Upper lobe of left lung (tissue), 6 donors: ENCODE measurements around the gene TMEM132D. TPM values are rescaled to one million over a fixed set of nuclear protein-coding genes. Genes with fewer than 3 reads are reported as not detected.

Source experiments
- ATAC-seq, 2 donors: fragments of 200-7000 bp; cut with Tn5 transposase; one replicate each; pipeline ENCODE4 v1.9.1; 2022; ENCODE audit warnings: mild to moderate bottlenecking in 2 of 2, moderate library complexity in 2 of 2; ENCODE audit not compliant: low FRiP score in 2 of 2
- DNase-seq, 2 donors: peaks; one replicate each; pipeline ENCODE4 v3.0.0-alpha.2; 2019 to 2020
- H3K27ac ChIP-seq, 4 donors: fragments of 200-600 bp; sonication (generic); one replicate each; pipeline ENCODE4 v1.5.1; 2016 to 2019
- H3K27me3 ChIP-seq, 4 donors: fragments of 200-600 bp; sonication (generic); one replicate each; pipeline ENCODE4 v1.5.1; 2017 to 2019
- H3K36me3 ChIP-seq, 4 donors: fragments of 200-600 bp; sonication (generic); one replicate each; pipeline ENCODE4 v1.5.1; 2016 to 2019
- H3K4me1 ChIP-seq, 4 donors: fragments of 200-600 bp; sonication (generic); one replicate each; pipeline ENCODE4 v1.5.1; 2018 to 2019
- H3K4me3 ChIP-seq, 4 donors: fragments of 200-600 bp; sonication (generic); one replicate each; pipeline ENCODE4 v1.5.1; 2017 to 2019; ENCODE audit warnings: mild to moderate bottlenecking in 2 of 4, moderate library complexity in 1 of 4
- H3K9me3 ChIP-seq, 4 donors: fragments of 200-600 bp; sonication (generic); one replicate each; pipeline ENCODE4 v1.5.1; 2018 to 2019
- EP300 ChIP-seq, 4 donors: sonication (generic); formaldehyde crosslinking; IDR thresholded peaks; one replicate each; pipeline ENCODE4 v1.5.1; 2017; ENCODE audit warnings: antibody characterized with exemption in 4 of 4, control low read depth in 2 of 4
- POLR2A ChIP-seq, 4 donors: fragments of 450-650 bp; IDR thresholded peaks; one replicate each; pipeline ENCODE4 v1.5.1; 2016 to 2017; ENCODE audit warnings: antibody characterized with exemption in 4 of 4, mild to moderate bottlenecking in 2 of 4
- POLR2AphosphoS5 ChIP-seq, 2 donors: sonication (generic); formaldehyde crosslinking; IDR thresholded peaks; one replicate each; pipeline ENCODE4 v1.5.1; 2017; ENCODE audit warnings: antibody characterized with exemption in 2 of 2
- WGBS, 2 donors: methylation state at CpG; one replicate each; pipeline ENCODE4 v1.1.5; 2017 to 2018; 5-methylcytosine and 5-hydroxymethylcytosine counted together
- total RNA-seq, 6 donors: library from RNA; depleted of rRNA in 4 of 6; stranded (reverse); fragments of >200 nt in 4 of 6; gene quantifications; one replicate each; pipeline versions ENCODE4 v1.1.0 to v1.2.1, GENCODE V29; 2016 to 2021
- TF ChIP-seq, protein P1 (sequence below), 6 experiments: fragments of 450-650 bp in 4 of 6; fragments of 200-600 bp in 2 of 6; sonication (generic) in 2 of 6; IDR thresholded peaks; one replicate each; pipeline ENCODE4 v1.5.1; 2016 to 2019; ENCODE audit warnings: antibody characterized with exemption in 6 of 6
- donor health status: DM: no; HTN: no; CAD: no; lungs with moderate emphysema.
- donor health status: DM: no; HTN: yes; CAD: no; lungs with severe emphysema.

TMEM132D gene
- total RNA-seq, 6 donors from 2014 or later = 0.30 to 1.0 (median 0.79) TPM; not detected in 1

DNA sequence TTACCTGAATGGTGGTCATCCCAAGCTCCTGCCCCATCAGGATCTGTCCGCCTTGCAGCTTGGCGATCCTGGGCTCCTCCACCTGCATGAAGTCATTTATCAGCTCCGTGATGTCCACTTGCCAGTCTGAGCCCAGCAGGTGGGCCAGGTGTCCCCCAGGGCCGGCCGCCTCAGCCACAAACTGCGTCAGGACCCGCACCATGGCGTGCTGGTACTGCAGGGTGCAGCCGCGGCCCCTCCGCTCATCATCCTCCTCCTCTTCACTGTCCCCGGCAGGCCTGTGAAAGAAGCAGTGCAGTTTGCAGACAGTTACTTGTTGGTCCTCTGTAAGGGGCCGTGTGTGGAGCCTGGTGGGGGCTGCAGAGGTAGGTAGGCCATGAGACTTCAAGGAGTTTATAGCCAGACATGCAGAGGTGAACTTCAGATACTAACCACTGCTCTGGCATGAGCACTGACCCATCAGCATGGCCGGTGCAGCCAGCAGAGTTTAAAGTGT is 822.0 kb downstream of the TMEM132D start:
- WGBS, 2 donors = 85 to 86% methylated on average over 13 to 14 of the region's 14 CpGs
- no peaks in the 10 kb centered on the region for H3K36me3 ChIP-seq
- ATAC-seq = no peak
- no peaks in the 10 kb centered on the region for H3K27me3 ChIP-seq
- H3K4me3 ChIP-seq = no peak overlapping the region
- no peaks in the 10 kb centered on the region for H3K9me3 ChIP-seq
- DNase-seq = no peak
- TF ChIP-seq EP300 (IDR thresholded peaks at IDR 0.05) (no peak), POLR2AphosphoS5 (IDR thresholded peaks at IDR 0.05) (no peak), POLR2A (IDR thresholded peaks at IDR 0.05) (no peak)
- TF ChIP-seq, protein P1, sequence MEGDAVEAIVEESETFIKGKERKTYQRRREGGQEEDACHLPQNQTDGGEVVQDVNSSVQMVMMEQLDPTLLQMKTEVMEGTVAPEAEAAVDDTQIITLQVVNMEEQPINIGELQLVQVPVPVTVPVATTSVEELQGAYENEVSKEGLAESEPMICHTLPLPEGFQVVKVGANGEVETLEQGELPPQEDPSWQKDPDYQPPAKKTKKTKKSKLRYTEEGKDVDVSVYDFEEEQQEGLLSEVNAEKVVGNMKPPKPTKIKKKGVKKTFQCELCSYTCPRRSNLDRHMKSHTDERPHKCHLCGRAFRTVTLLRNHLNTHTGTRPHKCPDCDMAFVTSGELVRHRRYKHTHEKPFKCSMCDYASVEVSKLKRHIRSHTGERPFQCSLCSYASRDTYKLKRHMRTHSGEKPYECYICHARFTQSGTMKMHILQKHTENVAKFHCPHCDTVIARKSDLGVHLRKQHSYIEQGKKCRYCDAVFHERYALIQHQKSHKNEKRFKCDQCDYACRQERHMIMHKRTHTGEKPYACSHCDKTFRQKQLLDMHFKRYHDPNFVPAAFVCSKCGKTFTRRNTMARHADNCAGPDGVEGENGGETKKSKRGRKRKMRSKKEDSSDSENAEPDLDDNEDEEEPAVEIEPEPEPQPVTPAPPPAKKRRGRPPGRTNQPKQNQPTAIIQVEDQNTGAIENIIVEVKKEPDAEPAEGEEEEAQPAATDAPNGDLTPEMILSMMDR (IDR thresholded peaks at IDR 0.05) = no peak
- no peaks in the 10 kb centered on the region for H3K4me1 ChIP-seq
- H3K27ac ChIP-seq = no peak overlapping the region

DNA sequence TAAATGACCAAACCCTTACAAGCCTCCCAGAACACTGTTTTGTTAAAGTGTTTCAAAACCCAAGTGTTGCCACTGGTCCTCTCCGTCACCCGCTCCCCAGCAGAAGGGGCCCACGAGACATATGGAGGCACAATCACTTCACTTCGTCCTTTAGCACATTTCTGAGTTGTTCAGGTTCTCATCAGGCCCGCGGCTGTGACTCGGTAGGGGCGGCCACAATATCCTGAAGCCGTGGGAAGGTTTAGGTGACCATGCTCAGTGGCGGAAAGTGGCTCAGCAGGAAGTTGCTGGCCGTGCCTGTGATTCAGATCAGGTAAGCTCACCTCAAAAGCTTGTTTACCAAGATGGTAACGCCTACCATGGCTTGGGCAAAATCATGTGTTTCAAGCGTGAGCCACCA is 823.0 kb downstream of the TMEM132D start:
- TF ChIP-seq POLR2A (IDR thresholded peaks at IDR 0.05) (no peak), POLR2AphosphoS5 (IDR thresholded peaks at IDR 0.05) (no peak), EP300 (IDR thresholded peaks at IDR 0.05) (no peak)
- TF ChIP-seq, protein P1 (IDR thresholded peaks at IDR 0.05) = no peak
- Histone ChIP-seq H3K4me1 (no peaks in the 10 kb centered on the region), H3K4me3 (no peak overlapping the region), H3K9me3 (no peaks in the 10 kb centered on the region), H3K27ac (no peak overlapping the region), H3K36me3 (no peaks in the 10 kb centered on the region), H3K27me3 (no peaks in the 10 kb centered on the region)
- DNase-seq = no peak
- ATAC-seq = no peak
- WGBS, 2 donors = 80 to 83% methylated on average over 13 of the region's 13 CpGs

DNA sequence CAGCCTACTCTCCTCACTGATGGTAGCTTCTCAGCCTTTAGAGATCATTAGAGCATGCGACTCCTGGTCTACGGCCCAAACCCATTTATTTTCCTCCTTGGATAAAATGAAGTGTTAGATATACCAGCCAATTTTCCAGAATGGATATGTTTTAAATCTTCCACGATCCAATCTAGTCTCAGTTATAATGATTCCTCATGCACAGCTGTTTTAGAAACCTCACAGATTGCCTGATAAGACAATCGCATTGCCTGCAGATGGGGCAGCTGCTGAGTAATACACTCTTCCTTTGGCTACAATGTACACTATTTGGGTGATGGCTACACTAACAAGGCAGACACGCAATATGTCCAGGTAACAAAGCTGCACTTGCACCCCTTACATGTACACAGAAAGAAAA is 823.4 kb downstream of the TMEM132D start:
- H3K27me3 ChIP-seq = no peaks in the 10 kb centered on the region
- H3K4me3 ChIP-seq = no peak overlapping the region
- TF ChIP-seq, protein P1 (IDR thresholded peaks at IDR 0.05) = no peak
- TF ChIP-seq EP300 (IDR thresholded peaks at IDR 0.05) = no peak
- no peak for TF ChIP-seq POLR2AphosphoS5 (IDR thresholded peaks at IDR 0.05)
- TF ChIP-seq POLR2A (IDR thresholded peaks at IDR 0.05) = no peak
- no peaks in the 10 kb centered on the region for H3K4me1 ChIP-seq
- H3K9me3 ChIP-seq = no peaks in the 10 kb centered on the region
- no peak overlapping the region for H3K27ac ChIP-seq
- no peaks in the 10 kb centered on the region for H3K36me3 ChIP-seq
- 78% methylated on average over 5 of the region's 5 CpGs for WGBS, 2 donors
- DNase-seq = no peak
- no peak for ATAC-seq

DNA sequence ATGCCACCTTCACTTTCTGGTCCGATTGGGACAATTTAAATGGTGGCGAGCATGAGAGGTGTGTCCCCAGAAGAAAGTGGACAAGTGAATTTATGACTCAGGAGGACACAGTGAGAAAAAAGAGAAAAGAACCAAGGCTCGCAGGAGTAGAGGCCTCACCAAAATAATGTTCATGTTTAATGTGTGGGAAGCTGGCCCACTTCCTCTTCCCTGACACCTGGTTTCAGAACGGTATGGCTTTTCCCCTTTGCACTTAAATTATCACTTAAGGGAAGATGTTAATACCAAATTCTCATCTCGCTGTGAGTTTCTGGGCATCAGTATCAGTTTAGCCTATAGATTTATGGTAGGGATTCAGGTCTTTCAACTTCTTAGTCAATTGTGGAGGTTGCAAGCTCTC is 824.1 kb downstream of the TMEM132D start:
- no peaks in the 10 kb centered on the region for H3K9me3 ChIP-seq
- H3K27ac ChIP-seq = no peak overlapping the region
- TF ChIP-seq, protein P1 (IDR thresholded peaks at IDR 0.05) = no peak
- TF ChIP-seq POLR2A (IDR thresholded peaks at IDR 0.05) = no peak
- TF ChIP-seq EP300 (IDR thresholded peaks at IDR 0.05) = no peak
- TF ChIP-seq POLR2AphosphoS5 (IDR thresholded peaks at IDR 0.05) = no peak
- DNase-seq (no peak), ATAC-seq (no peak)
- 80 to 85% methylated on average over 5 of the region's 5 CpGs for WGBS, 2 donors
- H3K27me3 ChIP-seq = no peaks in the 10 kb centered on the region
- H3K4me3 ChIP-seq = no peak overlapping the region
- no peaks in the 10 kb centered on the region for H3K36me3 ChIP-seq
- H3K4me1 ChIP-seq = no peaks in the 10 kb centered on the region
